Measurements from ENCODE around the gene ECE2.
A peak's percentile ranks its signal among the peaks of the same experiment; 100 is the strongest.
"Not testable (repeated sequence)": the region's sequence is repeated elsewhere in the genome, so short reads cannot be mapped to it uniquely, and the experiment has no call there.

ECE2 gene

GRCh38 chr3:184262764-184263179 is 13.1 kb upstream of the ECE2 start:
- DNase-seq (ENCODE audit: low read depth in 1 of 2, low spot score in 1 of 2): no peak

DNA sequence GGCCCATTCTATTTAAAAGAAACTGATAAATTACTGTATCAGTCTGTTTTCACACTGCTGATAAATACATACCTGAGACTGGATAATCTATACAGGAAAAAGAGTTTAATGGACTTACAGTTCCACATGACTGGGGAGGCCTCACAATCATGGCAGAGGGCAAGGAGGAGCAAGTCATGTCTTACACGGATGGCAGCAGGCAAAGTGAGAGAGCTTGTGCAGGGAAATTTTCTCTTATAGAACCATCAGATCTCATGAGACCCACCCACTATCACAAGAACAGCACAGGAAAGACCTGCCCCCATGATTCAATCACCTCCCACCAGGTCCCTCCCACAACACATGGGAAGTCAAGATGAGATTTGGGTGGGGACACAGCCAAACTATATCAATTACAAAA is 8.6 kb upstream of the ECE2 start:
- DNase-seq (ENCODE audit: low read depth in 1 of 2, low spot score in 1 of 2): not testable (repeated sequence)

DNA sequence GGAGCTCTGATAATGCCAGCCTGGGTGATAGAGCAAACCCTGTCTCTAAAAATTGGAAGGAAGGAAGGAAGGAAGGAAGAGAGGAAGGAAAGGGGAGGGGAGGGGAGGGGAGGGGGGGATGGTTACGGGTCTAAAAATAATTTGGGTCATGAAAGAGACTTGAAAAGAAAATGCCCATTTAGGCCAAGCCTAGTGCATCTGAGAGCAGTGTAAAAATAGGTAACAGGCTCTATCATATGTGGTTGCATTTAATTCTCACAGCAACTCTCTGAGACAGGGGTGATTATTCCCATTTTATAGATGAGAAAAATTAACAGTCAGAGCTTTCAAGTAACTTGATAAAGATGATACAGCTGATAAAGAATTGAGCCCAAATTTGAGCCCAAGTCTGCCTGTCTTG is 3.6 kb upstream of the ECE2 start:
- DNase-seq (ENCODE audit: low read depth in 1 of 2, low spot score in 1 of 2): no peak

- DNase-seq (ENCODE audit: low read depth in 1 of 2, low spot score in 1 of 2): no peak
Observed at GRCh38 chr3:184275381-184275701, 481 bp upstream of the ECE2 start.

DNA sequence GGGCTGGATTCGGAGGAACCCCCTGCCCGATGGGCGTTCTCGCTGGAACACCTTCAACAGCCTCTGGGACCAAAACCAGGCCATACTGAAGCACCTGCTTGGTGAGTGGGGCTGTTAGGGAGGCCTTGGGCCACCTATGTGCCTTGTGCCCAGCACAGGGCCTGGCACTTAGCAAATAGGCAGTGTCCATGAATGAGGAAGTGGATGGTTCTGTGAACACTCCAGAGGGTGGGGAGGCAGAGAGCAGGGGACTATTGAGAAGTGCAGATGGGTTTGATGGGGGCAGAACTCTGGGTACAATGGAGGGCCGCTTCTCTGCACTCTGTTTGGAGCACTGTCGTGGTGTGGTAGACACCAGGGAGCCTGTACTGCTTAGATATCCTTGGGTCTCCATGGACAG is 1.5 kb downstream of the ECE2 start:
- DNase-seq (ENCODE audit: low read depth in 1 of 2, low spot score in 1 of 2): no peak

DNA sequence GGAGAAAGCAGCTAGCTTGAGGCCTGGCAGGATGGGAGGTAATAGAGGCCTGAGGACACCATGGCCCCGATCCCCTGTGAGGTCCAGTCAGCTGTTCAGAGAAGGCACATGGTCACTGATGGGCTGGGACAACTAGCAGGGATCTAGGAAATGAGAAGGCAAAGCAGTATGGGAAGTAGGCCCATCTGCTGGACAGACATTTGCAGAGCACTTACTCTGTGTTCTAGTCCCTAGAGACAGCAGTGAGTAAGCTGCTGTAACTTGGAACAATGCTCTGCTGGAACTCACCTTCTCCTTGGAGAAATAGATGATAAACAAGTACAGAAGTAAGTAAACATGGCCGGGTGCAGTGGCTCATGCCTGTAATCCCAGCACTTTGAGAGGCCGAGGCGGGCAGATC is 7.1 kb downstream of the ECE2 start:
- no peak for DNase-seq (ENCODE audit: low read depth in 1 of 2, low spot score in 1 of 2)

DNA sequence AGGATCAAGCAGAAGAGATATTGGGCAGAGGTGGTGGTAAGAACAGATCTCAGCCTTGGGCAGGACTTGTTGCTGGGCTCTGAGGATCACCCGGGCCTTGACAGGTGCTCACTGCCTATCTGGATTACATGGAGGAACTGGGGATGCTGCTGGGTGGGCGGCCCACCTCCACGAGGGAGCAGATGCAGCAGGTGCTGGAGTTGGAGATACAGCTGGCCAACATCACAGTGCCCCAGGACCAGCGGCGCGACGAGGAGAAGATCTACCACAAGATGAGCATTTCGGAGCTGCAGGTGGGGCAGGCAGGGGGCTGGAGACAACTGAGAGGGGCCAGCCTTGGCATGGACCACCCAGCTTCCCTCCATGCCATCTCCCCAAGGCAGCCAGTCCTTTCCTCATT is 7.9 kb downstream of the ECE2 start:
- no peak for DNase-seq (ENCODE audit: low read depth in 1 of 2, low spot score in 1 of 2)

DNA sequence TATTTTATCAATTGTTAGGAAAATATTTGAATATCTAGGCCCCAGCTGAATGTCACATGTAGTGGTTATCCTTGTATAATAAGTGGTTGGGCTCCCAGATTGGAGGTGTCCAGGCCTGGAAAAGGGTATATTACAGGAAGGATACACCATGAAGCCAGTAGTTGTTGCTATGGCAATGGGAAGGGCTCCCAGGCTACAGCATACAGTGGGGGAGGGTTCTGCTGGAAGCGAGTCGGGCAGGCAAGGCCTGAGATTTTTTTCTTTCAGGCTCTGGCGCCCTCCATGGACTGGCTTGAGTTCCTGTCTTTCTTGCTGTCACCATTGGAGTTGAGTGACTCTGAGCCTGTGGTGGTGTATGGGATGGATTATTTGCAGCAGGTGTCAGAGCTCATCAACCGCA is 8.9 kb downstream of the ECE2 start:
- no peak for DNase-seq (ENCODE audit: low read depth in 1 of 2, low spot score in 1 of 2)

DNA sequence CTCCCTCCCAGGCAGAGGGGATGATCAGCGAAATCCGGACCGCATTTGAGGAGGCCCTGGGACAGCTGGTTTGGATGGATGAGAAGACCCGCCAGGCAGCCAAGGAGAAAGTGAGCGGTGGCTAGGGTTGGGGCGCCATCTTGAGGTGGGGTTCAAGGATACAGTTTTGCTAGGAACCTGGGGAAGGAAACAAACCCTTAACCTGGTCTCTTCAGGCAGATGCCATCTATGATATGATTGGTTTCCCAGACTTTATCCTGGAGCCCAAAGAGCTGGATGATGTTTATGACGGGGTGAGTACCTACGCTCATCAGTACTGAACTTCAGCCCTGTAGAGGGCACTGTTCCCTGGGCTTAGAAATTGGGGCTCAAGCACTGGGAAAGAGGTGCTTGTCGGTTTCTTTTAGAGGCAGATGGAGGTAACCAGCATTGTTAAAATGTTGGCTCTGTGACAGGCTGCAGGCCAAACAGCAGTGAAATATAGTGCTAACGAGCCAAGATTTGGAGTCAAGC is 13.7 kb downstream of the ECE2 start:
- DNase-seq (ENCODE audit: low read depth in 1 of 2, low spot score in 1 of 2): peak; percentile 26 to 44

DNA sequence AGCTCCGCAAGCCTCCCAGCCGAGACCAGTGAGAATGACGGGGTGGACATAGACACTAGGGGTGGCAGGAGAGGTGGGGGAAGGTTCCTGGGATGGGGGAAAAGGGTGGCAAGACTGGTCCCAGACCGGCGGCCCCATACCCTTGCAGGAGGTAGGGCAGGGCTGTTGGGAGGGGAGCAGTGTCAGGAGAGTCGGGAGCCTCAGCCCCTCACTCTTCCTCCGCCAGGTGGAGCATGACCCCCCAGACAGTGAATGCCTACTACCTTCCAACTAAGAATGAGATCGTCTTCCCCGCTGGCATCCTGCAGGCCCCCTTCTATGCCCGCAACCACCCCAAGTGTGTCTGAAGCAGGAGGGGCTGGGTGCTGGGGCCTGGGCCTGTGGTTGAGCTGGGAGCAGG is 14.5 kb downstream of the ECE2 start:
- DNase-seq (ENCODE audit: low read depth in 1 of 2, low spot score in 1 of 2): no peak

- no peak for DNase-seq (ENCODE audit: low read depth in 1 of 2, low spot score in 1 of 2)
Observed at GRCh38 chr3:184291044-184291737, 15.4 kb downstream of the ECE2 start.

DNA sequence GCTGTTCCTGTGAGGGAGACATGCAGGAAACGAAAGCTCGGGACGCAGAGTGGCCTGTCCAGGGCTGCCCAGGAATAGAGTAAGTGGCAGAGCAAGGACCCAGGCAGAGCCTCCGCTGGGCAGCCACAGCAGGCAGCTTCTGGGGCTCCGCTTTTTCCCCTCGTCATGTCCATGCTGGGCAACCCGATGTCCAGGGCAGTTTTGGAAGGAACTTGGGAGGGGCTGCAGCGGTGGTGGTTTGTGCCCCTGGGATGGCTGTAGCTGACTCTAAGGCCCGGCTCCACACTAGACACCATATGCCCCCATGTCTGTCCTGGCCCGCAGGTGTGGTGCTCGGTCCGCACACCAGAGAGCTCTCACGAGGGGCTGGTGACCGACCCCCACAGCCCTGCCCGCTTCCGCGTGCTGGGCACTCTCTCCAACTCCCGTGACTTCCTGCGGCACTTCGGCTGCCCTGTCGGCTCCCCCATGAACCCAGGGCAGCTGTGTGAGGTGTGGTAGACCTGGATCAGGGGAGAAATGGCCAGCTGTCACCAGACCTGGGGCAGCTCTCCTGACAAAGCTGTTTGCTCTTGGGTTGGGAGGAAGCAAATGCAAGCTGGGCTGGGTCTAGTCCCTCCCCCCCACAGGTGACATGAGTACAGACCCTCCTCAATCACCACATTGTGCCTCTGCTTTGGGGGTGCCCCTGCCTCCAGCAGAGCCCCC is 16.1 kb downstream of the ECE2 start:
- no peak for DNase-seq (ENCODE audit: low read depth in 1 of 2, low spot score in 1 of 2)

DNA sequence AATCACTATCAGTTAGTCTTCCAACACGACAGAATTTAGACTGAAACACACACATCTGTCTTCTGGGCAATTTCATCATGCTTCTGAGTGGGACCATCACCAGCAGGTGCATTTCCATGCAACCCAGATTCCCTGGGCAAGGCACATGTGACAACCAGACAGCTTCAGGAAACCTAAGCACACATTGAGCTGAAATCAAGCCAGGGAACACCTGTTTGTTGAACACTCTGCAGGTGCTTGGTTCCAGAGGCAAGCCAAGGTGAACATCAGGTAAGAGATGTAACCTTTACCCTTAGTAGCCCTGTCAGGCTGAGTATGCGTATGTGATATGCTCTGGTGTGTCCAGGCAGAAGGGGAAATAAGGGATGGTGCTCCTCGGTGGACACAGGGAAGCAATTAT is 19.9 kb downstream of the ECE2 start:
- no peak for DNase-seq (ENCODE audit: low read depth in 1 of 2, low spot score in 1 of 2)

DNA sequence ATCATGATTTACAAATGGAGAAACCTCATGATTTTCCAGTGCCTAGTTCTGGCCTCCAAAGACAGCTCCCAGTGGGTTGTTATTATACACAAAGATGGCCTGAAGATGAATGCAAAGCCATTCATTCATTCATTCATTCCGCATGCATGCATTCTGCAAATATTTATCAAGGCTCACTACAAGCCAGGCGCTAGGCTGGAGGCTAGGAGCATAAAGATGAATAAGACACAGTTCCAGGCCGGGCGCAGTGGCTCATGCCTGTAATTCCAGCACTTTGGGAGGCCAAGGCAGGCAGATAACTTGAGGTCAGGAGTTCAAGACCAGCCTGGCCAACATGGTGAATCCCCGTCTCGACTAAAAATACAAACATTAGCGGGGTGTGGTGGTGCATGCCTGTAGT is 20.8 kb downstream of the ECE2 start:
- no peak for DNase-seq (ENCODE audit: low read depth in 1 of 2, low spot score in 1 of 2)

DNA sequence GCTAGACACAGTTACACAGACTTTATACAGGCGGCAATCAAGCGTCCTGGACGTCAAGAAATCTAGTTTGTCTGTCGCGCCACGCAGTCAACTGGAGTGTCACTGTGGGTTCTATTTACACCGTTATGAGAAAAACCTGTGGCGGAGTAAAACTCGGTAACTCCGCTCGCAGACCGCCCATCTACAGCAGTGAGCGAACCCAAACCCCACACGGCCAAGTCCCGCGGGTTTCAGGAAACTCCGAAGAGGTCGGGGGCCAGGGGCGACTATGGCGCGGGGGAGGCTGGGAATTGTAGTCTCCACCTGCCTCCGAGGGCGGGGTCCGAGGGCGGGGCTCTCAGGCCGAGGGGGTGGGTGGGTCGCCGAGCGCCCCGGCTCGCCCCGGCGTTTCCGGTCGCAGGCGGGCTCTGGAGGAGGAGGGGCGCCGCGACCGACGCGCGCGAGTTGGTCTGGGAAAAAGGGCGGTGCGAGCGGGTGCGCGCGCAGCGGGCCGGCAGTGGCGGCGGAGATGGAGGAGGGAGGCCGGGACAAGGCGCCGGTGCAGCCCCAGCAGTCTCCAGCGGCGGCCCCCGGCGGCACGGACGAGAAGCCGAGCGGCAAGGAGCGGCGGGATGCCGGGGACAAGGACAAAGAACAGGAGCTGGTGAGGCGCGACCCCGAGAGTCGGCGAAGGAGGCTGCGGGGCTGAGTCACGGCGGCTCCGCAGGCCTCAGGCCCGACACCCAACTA is 23.1 kb downstream of the ECE2 start, which contains the start of gene PSMD2:
TSS of gene PSMD2 (plus strand) at position 483 of the 729 bp plus-strand sequence. CDS start at position 509, 26 bp downstream.
- DNase-seq (ENCODE audit: low read depth in 1 of 2, low spot score in 1 of 2): peak; percentile 96 to 97

DNA sequence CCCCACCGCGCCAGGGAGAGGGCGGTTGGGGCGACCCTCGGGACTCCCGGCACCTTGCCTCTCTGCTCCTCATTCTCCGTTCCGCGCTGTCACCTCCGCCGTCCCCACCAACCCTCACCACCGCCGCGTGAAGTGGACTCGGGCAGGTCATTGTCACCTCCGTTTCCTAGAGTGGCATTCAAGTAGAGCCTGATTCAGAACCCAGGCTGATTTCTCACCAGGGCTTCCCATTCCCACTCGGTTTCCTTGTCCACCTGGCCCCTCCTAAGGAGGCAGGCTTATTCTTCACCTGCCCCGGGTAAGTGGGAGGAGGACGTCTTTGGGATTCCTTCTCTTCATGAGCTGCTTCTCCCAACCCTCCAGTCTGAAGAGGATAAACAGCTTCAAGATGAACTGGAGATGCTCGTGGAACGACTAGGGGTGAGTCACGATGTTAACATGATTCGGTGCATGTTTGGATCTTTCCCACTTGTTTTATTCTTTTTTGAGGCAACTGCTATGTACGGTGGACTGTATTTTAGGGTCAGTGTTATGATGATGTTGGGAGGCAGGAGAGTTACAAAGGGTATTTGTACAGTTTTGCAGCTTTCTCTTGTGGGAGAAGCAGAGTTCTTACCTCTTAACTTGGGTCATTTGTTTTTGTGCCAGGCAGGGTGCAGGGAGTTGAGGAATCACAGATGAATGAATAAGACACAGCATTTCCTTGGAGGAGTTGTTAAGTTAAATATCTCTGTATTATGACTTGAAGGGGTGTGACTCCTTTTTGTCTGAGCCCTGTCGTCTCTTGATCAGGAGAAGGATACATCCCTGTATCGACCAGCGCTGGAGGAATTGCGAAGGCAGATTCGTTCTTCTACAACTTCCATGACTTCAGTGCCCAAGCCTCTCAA is 23.9 kb downstream of the ECE2 start:
- no peak for DNase-seq (ENCODE audit: low read depth in 1 of 2, low spot score in 1 of 2)

GRCh38 chr3:184300378-184300720 is 24.5 kb downstream of the ECE2 start:
- no peak for DNase-seq (ENCODE audit: low read depth in 1 of 2, low spot score in 1 of 2)

GRCh38 chr3:184305577-184305976 is 29.8 kb downstream of the ECE2 start:
- DNase-seq (ENCODE audit: low read depth in 1 of 2, low spot score in 1 of 2): no peak

DNA sequence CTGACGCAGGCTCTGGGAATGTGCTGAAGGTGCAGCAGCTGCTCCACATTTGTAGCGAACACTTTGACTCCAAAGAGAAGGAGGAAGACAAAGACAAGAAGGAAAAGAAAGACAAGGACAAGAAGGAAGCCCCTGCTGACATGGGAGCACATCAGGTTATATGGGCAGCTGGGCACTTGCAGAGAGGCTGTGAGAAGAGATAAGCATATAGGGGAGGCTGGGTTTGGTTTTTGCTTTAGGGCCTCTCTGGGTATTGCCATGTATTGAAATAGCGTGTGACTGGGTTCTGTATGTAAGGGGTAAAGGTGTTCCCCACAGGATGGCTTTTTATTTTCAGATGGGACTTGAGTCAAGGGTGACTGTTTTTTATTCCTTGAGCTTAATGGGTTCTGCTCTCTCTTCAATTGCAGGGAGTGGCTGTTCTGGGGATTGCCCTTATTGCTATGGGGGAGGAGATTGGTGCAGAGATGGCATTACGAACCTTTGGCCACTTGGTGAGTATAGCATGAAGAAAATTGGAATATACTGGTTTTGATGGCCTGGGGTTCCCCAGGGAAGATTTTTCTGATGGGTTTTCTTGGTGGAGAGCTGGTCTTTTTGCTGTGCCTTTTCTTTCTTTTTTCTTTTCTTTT is 30.6 kb downstream of the ECE2 start:
- no peak for DNase-seq (ENCODE audit: low read depth in 1 of 2, low spot score in 1 of 2)

- no peak for DNase-seq (ENCODE audit: low read depth in 1 of 2, low spot score in 1 of 2)
Observed at GRCh38 chr3:184307915-184308314, 32.1 kb downstream of the ECE2 start.

GRCh38 chr3:184308744-184309143 is 32.9 kb downstream of the ECE2 start:
- no peak for DNase-seq (ENCODE audit: low read depth in 1 of 2, low spot score in 1 of 2)
